AG09319 (cell line): ENCODE results near the gene ARRDC4.
A peak's percentile ranks its signal among the peaks of the same experiment; 100 is the strongest.

Source experiments
- DNase-seq: peaks from one replicate; pipeline ENCODE4 v3.0.0-alpha.2; 2010; ENCODE audit warnings: low read depth; ENCODE audit errors: extremely low read depth
- TF ChIP-seq, protein P1 (sequence below): IDR thresholded peaks from 2 replicates; pipeline ENCODE4 v1.5.1; 2011; ENCODE audit warnings: low read depth, mild to moderate bottlenecking, inconsistent platforms, low read length, moderate library complexity

The ARRDC4 gene

GRCh38 chr15:97989299-97989698 is 28.8 kb downstream of the ARRDC4 start:
- no peak for DNase-seq
- TF ChIP-seq, protein P1, sequence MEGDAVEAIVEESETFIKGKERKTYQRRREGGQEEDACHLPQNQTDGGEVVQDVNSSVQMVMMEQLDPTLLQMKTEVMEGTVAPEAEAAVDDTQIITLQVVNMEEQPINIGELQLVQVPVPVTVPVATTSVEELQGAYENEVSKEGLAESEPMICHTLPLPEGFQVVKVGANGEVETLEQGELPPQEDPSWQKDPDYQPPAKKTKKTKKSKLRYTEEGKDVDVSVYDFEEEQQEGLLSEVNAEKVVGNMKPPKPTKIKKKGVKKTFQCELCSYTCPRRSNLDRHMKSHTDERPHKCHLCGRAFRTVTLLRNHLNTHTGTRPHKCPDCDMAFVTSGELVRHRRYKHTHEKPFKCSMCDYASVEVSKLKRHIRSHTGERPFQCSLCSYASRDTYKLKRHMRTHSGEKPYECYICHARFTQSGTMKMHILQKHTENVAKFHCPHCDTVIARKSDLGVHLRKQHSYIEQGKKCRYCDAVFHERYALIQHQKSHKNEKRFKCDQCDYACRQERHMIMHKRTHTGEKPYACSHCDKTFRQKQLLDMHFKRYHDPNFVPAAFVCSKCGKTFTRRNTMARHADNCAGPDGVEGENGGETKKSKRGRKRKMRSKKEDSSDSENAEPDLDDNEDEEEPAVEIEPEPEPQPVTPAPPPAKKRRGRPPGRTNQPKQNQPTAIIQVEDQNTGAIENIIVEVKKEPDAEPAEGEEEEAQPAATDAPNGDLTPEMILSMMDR = no peak

DNA sequence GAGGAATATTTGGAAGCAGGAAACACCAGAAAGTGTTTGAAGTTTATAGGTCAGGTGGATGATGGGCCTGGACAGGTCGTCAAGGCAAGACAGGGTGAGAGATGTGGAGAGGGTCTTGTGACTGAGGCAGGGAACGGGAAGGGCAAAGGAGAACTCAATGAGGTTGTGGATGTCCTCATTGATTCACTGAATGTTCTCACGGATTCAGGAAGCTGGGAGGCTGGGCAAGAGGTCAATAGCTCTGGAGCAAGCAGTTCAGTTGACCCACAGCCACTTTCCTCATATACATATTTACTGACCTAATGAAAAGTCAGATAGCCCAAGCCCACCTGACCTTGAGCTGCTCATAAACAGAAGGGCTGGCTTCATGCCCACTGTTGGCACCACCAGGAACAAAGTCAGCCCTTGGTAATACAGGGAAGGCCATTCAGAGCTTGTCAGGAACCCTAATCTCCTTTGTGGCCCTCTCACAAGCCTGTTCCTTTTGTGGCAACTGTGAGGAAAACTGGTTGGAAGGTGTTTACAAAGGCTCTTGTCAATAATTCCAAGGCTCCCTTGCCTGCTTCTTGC is 31.6 kb downstream of the ARRDC4 start:
- TF ChIP-seq, protein P1 = no peak
- no peak for DNase-seq

DNA sequence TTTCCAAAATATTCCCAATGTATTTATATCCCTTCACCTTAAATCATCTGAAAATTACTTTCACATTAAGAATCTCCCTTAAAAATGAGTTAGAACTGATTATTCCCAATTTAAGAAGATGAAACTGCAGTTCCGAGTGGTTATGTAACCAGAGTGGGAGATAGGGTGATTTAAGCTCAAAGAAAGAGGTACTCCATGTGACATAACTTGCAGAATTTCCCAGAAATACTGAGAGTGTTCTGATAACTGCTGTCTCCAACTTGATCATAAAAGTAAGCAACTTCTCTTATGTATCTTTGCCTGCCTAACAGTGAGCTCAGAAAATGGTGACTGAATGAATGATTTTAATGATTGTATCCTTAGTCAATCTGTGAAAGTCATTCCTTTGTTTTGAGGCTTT is 32.3 kb downstream of the ARRDC4 start:
- DNase-seq = no peak
- TF ChIP-seq, protein P1 = no peak

DNA sequence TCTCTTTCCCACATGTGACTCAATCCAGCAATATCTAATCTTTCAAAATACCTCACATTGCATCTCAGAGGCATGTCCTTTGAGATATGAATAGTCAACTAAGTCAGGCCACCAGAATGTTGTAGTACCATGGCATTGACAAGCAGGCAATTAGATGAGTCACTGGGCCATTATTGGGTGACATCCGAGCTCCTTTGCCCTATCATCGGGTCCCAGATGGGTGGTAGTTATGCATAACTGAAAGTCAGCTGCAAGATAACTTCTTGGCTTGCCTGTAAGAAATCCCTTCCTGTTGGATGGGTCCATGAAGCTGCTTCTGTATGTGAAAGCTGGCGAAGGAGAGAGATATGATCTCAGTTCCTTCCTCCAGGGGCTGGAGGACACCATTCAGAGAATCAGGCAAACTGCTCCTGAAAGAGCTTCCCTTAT is 32.8 kb downstream of the ARRDC4 start:
- no peak for DNase-seq

DNA sequence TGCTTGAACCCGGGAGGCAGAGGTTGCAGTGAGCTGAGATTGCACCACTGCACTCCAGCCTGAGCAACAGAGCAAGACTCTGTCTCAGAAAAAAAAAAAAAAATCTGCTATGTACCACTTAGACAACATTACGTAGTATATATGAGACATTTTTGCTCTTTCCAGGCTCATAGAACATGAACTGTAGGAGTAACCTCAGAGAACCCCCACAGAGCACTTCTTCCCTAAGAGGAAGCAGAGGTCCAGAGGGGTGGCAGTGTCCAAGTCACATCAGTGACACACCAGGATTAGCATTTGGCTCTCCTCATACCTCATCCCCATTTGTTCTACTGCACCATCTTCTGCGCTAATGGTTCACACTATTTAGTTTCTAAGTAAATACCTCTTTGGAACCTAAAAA is 33.7 kb downstream of the ARRDC4 start:
- DNase-seq = no peak
- TF ChIP-seq, protein P1 = no peak

More for the DNA sequence above, 32.8 kb downstream of the ARRDC4 start:
- TF ChIP-seq, protein P1 = no peak

- DNase-seq = no peak
- TF ChIP-seq, protein P1 = no peak
These were observed 34.7 kb downstream of the ARRDC4 start for GRCh38 chr15:97995192-97995591.

DNA sequence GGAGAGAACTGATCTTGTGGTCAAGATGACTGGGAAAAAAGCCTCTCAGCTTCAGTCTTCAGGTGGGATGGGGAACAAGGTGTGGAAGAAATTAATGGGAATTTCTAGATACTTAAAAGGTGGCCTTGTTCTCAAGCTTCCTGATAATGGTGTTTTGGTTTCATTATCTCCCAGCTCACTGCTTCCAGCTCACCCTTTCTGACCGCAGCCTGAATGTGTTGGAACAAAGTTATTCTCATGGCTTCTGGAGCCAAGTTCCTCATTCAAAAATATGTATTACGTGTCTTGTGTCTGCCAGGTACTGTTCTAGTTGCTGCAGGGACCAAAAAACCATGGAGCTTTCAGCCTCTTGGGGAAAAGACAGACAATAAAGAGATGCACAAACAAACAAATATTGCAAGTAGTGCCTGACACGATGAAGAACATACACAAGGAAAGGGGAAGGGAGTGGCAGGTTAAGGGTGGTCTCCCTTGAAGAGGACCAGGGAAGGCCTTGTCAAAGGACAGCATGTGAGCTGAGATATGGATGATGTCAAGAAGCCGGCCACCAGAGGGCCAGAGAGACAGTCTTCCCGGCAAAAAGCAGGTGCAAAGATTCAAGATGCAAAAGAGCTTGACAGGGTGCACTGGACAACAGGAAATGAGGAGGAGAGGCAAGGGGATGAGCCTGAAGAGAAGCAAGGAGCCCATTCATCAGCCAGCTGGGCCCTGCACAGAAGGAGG is 35.5 kb downstream of the ARRDC4 start:
- TF ChIP-seq, protein P1 = peak; percentile 29
- no peak for DNase-seq
